Fibroblast of gingiva (primary cell): ENCODE measurements around the gene EFEMP2.
A peak's percentile ranks its signal among the peaks of the same experiment; 100 is the strongest.

Experiments
- DNase-seq: peaks from one replicate; pipeline ENCODE4 v3.0.0-alpha.2; 2011; ENCODE audit warnings: low read depth

EFEMP2 gene

GRCh38 chr11:65872586-65873317, at the start of gene EFEMP2:
EFEMP2 (minus strand) TSS chr11:65872800; CDS start chr11:65872354, 446 bp downstream.
- peak; percentile 53 for DNase-seq

DNA sequence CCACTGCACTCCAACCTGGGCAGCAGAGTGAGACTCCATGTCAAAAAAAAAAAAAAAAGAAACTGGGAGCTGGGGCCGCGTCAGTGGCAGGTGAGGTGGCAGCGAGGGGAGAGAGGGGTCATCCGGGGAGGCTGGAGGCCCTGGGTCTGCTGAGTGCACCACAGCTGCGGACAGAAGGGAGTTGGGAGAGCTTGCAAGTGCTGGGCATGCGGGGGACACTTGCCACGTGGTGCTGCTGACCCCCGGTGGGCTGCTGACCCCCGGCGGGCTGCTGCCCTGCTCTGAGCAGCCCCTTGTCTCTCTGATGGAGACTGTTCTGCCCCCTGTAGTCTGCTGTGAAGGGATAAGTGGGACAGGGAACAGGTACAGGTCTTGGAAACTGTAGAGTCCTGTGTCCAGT, 49.3 kb upstream of the EFEMP2 start:
- no peak for DNase-seq

GRCh38 chr11:65921033-65921555, 48.5 kb upstream of the EFEMP2 start:
- no peak for DNase-seq

GRCh38 chr11:65920372-65920802, 47.8 kb upstream of the EFEMP2 start:
- DNase-seq: no peak

DNA sequence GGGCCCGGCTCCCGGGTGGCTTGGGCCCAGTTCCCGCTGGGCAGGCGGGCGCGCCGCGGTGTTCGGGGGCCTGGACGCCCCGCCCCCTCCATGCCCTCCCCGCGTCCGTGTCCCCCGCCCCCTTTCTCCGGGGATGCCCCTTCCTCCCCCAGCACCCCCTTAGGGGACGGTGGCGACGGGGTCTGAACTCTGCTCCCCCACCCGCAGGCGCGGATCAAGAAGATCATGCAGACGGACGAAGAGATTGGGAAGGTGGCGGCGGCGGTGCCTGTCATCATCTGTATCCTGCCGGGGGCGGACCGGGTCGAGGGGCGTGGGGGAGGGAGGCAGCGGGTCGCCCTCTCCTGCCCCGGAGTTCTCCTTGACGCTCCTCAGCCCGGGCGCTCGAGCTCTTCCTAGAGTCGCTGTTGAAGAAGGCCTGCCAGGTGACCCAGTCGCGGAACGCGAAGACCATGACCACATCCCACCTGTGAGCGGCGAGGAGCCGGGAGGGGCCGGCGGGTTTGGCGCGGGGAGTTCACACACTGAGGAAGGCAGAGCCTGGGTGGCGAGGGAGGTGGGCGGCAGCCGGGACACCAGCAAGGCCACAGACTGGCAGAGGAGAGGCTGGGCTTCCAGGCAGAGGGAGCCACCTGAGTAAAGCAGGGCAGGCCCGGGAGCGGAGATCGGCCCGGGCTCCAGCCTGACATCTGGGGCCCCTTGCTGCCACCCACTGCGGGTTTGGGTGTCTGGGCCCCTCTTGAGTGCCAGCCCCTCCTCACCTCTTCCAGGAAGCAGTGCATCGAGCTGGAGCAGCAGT, 47.2 kb upstream of the EFEMP2 start:
- DNase-seq: no peak

DNA sequence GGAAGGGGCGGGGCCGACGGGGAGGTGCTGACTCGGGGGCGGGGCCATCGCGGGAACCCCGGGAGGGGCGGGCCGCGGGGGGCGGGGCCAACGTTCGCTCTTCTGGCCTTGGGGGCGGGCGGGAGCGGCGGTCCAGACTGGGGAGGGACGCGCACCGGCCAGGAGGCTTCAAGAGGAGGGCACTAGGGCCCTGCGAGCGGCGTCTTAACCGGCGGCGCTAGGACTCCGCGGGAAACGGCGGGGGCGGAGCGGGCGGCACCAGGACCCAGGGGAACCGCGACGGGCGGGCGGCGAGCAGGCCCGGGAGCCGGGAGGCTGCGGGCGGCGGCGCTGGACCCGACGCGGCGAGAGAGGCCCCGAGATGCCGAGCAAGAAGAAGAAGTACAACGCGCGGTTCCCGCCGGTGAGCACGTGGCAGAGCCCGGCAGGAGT, 46.6 kb upstream of the EFEMP2 start, which contains the start of gene DRAP1:
Gene DRAP1 (plus strand): TSS at position 286 of the 432 bp plus-strand sequence. CDS start 76 bp downstream, at position 362.
- peak; percentile 99 for DNase-seq

GRCh38 chr11:65918211-65919140, 45.9 kb upstream of the EFEMP2 start, which contains the start of gene C11orf68:
C11orf68 (minus strand) TSS chr11:65919062; CDS start chr11:65919031, 31 bp downstream.
- DNase-seq: no peak

DNA sequence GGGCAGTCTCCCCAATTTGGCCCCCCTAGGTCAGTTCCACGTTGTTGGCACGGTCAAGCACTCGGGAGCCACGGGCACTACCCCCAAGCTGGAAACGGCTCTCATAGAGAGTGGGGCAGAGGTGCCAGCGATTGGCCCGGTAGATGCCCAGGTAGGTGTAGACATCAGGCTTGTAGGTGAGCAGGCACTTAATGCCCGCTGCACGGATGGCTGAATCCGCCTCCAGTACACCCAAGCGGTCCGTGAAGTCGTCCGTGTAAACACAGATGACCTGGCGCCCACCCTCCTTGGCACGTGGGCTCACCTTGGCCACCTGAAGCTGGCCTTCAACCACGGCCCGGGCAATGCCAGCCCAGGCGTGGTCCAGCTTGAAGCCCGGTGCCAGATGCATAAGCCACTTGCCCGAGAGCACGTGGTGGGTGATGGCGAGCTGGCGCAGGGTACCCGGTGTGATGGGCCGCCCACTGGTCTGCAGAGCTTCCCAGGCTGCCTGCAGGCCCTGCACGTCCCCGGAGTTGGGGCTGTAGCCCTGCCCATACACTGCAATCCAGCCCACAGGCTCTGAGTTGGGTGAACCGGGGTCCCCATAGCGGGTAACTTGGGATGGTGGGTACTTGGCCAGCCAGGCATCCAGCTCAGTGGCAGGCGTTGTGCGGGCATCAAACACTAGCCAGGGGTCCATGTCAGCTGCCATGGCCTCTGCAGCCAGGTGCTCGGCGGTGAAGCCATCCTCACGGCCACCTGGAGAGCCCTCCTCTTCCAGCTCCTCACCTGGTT, 45.0 kb upstream of the EFEMP2 start:
- peak; percentile 27 for DNase-seq

DNA sequence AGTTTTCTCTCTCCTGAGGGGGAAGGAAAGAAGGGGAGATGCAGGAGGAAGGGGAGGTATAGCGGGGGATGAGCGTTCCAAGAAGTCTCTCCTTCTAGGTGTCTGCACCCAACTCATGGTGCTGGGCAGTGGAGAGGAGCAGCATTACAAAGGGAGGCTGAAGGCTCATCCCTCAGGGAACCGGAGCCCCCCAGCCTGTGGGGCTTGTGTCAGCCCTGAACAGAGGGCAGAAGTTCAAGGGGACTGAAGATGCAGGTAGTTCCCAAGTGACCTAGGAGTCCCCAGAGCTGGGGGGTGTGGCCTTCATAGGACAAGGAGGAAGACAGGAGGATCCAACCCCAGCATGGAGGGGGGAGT, 44.5 kb upstream of the EFEMP2 start:
- no peak for DNase-seq

GRCh38 chr11:65916391-65916790, 43.8 kb upstream of the EFEMP2 start:
- DNase-seq: no peak

GRCh38 chr11:65915821-65916251, 43.2 kb upstream of the EFEMP2 start:
- DNase-seq: peak; percentile 97

GRCh38 chr11:65915101-65915820, 42.7 kb upstream of the EFEMP2 start:
- DNase-seq: no peak

DNA sequence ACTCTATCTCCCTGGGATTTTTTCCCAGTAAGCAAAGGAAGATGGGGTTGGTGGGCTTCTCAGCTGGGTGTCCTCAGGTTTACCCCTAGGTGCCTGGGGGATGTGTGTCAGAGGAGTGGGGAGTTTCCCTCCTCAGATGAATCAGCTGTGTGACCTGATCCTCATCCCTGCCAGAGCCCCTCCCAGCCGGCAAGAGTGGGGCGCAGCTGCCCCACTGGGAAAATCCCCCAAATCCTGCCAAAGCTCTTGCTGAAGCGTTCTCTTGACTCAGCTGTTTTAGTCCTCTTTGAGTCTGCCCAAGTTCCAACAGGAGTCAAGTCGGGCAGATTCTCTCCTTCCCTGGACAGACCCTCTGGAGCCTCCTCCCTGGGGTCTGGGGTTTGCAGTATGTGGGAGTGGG, 40.2 kb upstream of the EFEMP2 start:
- peak; percentile 75 for DNase-seq

- peak; percentile 88 for DNase-seq
These were observed 39.3 kb upstream of the EFEMP2 start for GRCh38 chr11:65911682-65912568.

GRCh38 chr11:65907878-65908277, 35.3 kb upstream of the EFEMP2 start:
- no peak for DNase-seq

DNA sequence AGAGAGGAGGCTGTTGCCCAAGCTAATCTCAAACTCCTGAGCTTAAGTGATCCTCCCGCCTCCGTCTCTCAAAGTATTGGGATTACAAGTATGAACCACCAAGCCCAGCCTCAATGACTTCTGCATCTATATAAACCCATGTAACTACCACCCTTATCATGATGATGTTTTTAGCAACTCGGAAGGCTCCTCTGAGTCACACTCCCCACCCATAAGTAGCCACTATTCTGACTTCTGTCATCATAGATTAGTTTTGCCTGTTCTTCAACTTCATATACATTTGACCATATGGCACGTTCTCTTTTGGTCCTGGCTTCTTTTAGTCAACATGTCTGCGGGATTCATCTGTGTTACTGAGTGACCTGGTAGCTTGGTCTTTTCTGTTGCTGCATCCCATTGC, 34.0 kb upstream of the EFEMP2 start:
- DNase-seq: no peak

DNA sequence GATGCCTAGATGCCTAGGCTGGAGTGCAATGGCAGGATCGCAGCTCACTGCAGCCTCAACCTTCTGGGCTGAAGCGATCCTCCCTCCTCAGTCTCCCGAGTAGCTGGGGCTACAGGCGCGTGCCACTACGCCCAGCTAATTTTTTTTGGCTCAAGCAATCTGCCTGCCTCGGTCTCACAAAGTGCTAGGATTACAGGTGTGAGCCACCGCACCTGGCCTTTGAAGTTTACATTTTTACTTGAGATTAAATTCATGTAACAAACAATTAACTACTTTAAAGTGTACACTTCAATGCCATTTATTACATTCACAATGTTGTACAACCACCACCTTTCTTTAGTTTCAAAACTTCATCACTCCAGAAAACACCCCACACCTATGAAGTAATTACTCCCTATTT, 31.1 kb upstream of the EFEMP2 start:
- no peak for DNase-seq

GRCh38 chr11:65903068-65903481, 30.5 kb upstream of the EFEMP2 start:
- peak; percentile 87 for DNase-seq

DNA sequence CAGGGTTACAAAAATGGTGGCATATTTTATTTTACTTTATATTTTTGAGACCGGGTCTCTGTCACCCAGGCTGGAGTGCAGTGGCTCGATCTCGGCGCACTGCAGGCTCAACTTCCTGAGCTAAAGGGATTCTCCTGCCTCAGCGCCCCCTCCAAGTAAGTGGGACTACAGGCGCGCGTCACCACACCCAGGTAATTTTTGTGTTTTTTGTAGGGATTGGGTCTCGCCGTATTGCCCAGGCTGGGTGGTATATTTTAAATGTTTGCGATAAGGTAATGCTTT, 28.2 kb upstream of the EFEMP2 start:
- DNase-seq: no peak
